NOMO-1 treated with dmso at 0.1 percent for 144 hours (cell line): ENCODE data around the gene SNX33.
"Not testable (repeated sequence)": the region's sequence is repeated elsewhere in the genome, so short reads cannot be mapped to it uniquely, and the experiment has no call there.

ENCODE experiments used
- DNase-seq: peaks from one replicate; lab custom pipeline; 2025; ENCODE audit not compliant: unreplicated experiment; lab: John Stamatoyannopoulos, UW

The SNX33 gene

DNA sequence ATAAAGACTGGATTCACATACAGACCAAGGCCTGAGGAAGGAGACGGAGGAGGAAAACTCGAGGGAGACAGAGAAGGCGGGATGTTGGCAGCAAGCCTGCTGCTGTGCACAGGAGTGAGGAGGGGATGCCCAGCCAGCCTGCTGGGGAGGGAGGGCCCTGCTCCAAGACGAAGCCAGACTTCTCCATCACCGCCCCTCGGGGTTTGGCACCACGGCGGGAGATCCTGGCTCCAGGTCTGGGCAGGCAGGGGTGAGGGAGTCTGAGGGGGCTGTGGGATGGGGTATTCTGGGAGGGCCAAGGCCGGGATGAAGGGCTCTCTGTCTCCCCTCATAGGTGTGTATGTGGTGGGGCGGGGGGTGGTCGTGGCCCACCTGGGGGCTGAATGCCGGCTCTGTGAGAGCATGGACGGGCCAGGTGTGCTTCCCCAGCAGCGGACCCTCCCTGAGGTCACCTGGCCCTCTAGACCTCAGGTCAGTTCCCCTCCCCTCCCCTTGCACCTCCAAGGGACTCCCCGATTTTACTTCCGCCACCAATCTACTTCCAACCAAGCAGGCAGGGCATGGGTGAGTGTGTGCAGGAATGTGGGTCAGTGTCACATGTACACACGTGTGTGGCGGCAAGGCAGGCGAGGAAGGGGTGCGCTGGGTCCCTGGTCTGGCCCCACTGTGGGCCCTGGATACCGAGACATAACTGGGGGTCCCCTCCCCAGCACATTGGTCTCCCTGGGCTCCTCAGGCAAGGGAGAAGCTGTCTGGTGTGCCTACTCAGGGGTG lies 50.4 kb downstream of the SNX33 start:
- not testable (repeated sequence) for DNase-seq

DNA sequence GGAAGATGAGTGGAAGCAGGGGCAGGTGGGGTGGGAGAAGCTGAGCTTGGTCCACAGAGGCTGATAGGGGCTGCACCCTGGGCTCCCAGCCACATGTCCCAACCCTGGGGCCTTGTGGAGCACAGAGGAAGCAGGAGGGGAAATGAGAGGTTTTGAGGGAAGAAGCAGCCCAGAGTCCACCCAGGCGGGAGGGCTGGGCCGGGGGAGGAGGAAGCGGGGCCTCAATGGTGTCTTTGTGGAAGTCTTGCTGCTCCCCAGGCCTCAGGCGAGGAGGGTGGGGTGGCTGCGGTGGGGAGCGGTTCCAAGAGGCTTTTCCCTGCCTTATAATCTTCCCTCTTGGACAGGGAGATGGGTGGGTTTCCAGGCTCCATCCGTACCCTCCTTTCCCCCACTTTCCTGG lies 51.8 kb downstream of the SNX33 start:
- not testable (repeated sequence) for DNase-seq

DNA sequence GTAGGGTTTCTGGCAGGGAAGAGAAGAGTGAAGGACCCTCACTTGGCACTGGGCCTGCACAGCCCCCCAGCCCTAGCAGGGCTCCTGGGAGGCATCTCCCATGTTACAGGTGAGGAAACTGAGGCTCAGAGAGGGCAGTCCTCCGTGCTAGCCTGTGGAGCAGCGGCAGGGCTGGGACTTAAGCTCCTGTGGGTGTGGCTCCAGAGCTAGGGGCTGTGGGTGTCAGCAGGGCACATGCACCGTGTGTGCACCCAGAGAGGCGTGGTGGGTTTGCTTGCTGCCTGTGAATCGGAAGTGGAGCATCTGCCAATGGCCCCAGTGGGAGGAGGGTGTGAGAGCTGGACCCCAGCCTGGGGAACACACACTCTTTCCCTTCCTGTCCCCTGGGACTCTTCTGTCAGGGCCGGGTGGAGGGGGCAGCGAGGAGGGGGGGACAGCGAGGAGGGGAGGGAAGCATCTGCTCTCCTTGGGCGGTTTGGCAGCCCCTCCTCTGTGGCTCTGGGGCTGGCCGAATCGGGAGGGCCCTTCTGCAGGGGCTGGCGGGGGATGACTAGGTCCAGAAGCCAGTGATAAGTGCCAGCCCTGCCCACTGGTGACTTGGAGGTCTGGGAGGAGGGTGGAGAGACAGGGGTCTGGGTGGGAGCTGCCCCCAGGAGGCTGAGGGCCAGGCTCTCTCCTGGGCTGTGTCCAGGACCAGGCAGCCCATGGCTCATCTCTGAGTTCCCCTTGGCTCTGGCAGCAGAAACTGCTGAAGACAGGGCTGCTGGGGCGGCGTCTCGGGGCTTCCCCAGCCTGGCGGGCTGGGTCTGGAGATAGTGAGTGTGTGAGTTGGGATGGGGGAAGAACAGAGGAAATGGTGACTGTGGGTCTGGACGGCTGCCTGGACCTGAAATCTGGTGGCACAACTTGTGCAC lies 52.5 kb downstream of the SNX33 start:
- not testable (repeated sequence) for DNase-seq

DNA sequence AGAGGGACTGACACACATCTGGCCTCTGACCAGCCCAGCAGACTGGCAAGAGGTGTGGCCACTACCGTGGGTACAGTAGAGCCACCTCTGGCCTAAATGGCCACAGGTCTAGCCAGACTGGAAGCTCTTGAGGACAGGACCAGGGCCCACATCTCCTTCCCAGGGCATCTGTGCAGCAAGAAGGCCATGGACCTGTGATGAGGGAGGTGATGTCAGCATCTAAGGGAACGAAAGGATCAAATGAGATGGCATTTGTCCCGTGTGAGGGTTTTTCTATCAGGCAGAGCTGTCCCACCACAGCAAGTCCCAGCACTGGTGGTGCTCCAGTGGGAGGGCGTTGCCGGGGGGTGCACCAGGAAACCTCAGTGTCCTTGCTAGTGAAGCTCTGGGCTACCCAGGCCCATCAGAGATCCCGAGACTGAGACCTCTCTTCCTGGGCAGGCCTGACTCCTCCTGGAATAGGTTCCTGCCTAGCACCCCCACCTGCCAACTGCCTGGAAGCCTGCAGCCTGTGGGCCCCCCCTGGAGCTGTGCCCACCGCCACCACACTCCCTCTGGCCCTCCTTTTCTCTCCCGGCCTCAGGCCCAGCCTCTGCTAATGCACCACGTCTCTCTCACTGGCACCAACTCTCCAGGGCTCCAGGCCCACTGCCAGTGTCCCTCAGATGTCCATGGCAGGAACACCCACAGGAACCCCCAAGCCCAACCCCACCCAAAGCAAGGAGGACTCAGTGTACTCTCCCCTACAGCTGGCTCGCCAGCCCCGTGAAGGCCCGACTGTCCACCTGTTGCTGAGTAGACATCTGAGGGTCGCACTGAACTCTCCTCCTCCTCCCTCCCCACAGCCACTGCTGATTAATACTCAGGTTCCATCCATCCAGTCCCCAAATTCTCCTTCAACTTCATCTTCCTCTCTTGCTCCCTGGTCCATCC lies 53.6 kb downstream of the SNX33 start:
- DNase-seq: not testable (repeated sequence)

DNA sequence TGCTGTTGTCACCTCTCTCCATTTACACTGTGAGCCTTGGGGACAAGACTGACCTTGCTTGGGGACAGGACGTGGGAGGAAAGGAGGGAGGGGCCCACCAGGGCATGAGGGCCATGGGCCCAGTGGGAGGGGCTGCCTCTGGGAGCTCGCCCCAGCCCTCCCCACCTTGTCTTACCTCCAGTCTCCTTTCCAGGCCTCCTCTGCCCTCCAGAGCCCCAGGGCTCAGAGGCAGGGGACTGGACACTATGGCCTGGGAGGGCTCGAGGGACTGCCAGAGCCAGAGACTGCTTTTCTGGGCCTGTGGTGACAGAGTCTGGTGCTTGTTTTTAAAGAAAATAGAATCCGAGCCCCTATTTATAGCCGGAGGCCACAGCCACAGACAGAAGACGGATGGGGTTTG lies 54.7 kb downstream of the SNX33 start:
- no peak for DNase-seq

DNA sequence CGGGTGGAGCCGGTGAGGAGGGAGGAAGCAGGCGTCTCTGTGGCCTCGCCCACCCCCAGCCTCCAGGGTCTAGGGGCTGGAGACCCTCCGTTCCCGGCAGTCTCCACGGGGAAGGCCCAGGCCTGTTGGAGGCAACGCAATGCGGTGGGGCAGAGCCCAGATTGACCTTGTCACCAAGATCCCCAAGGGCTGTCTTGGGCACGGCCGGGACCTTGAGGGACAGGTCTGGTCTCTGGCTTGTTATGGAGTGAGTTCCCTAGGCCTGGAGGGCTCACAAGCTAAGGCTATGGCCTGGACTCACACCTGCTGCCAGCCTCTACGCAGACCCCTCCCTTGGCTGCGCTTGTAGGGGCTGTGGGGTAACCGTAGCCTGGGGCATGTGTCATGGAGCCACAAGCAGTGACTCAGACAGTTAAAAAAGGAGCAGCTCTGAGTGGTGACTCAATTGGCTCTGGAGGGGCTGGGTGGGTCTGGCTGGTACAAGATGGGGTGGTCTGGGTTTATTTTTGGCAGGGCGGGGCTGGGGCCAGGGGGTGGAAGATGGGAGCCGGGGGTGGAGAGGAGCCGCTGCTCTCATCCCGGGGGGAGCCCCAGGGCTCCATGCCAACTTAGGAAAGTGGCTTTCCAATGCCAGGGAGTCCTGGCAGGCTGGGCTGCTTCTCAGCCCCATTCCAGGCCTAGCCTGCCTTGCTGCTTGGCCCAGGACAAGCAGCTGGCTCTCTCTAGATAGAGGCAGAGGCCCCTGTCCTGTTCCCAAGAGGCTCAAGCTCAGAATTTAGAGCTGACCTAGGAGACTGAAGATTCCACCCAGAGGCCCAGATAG lies 55.9 kb downstream of the SNX33 start:
- not testable (repeated sequence) for DNase-seq

DNA sequence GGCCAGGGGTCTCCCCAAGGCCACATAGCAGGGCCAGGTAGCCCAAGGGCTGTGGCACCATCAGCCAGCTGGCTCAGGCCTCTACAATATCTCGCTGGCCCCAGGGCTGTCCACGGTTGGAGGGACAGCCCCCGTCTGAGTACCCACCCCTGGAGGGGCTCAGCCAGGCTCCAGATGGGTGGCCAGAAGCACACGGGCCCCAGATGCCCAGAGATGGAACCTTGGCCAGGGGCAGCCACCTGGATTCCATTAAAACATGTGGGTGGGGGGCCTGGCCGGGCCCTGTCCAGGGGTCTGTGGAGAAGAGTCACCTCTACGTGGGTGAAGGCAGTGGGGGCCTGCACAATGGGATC lies 56.5 kb downstream of the SNX33 start:
- DNase-seq: no peak

DNA sequence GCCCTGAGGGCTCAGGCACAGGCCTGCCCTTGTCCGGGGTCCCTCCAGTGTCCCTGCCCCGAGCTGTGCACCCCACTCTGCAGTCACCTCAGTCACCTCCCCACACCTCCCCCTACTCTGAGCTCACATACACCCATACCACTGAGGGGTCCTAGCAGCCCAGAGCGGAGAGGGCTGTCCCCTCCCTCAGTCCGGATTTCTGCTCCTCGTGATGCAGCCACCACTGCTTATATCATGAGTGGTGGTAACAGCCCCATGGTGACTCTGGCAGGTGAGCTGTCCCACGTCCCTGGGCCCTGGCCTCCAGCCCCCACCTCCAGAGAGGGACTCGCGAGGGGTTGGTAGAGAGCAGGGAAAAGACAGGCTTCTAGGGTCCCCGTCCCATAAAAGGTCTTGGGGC lies 56.9 kb downstream of the SNX33 start:
- DNase-seq: no peak

DNA sequence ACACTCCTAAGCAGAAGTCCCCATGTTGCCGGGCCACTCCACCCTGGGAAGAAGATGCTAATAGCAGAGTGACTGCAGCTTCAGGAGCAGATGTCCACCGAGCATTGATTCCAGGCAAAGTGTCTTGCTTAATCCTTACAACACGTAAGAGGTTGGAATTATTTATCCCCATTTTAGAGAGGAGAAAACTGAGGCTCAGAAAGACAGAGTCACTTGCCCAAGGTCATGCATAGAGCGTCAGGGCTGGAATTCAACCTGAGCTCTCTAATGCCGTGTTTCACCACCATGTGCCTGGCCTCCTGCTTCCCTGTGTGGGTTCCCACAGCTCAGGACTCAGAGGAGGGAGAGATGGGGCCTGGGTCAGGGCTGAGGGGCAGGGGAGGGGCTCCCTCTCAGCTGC lies 57.7 kb downstream of the SNX33 start:
- not testable (repeated sequence) for DNase-seq

DNA sequence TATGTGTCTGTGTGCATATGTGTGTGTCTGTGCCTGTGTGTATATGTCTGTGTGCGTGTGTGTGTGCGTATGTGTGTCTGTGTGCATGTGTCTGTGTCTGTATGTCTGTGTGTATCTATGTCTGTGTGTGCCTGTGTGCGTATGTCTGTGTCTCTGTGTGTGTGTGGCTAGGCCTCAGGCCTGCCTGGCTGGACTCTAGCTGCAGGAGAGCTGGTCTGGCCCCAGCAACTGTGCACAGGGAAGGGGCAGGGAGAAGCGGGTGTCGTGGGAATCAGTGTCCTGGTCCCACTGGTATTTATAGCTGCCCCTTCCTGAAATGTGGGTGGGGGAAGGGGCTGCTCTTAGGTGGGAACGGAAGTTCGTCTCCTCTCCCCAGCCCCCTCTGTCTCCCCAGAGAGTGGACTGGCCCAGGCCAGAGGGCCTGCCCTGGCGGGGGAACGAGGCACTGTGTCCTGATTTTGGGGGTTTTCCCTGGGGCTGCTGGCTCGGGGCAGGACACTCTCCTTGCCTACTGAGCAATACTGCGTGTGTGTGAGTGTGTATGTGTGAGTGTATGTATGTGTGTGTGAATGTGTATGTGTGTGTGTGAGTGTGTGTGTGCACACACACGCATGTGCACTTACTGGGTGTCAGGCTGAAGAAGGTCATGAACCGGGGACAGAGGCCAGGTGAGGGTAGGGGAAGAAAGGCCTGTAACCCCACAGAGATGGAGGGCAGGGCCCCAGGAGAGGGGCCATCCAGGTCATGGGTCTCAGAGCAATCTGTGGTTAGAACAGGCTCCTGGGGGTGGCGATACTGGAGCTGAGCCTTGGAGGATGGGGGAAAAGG lies 58.4 kb downstream of the SNX33 start:
- no peak for DNase-seq

DNA sequence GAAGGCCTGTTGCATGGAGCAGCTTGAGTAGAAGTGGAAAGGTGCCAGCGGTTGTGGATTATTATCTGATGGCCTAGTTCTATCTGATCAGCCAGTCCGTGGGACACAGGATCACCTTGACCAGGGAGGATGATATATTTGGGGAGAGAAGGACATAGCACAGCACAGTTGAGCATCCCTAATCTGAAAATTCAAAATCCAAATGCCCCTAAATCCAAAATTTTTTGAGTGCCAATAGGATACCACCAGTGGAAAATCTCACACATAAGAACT lies 58.9 kb downstream of the SNX33 start:
- no peak for DNase-seq

DNA sequence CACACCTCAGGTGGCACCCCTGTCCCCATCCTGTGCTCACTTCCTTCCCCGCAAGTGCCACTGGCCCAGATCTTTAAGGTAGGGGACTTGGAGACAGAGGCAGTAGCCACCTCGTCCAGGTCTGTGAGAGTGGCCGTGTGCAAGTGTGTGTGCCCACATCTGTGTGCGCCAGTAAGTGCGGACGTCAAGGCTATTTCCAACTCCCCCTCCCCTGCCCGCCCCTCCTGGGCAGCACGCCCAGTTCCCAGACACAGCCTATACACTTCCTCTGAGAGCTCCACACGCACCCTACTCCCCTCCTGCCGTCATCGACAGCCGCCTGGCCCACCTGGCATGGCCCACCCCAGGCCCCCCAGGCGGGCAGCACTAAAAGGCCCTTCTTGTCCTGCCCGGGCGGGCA lies 61.7 kb downstream of the SNX33 start:
- not testable (repeated sequence) for DNase-seq

DNA sequence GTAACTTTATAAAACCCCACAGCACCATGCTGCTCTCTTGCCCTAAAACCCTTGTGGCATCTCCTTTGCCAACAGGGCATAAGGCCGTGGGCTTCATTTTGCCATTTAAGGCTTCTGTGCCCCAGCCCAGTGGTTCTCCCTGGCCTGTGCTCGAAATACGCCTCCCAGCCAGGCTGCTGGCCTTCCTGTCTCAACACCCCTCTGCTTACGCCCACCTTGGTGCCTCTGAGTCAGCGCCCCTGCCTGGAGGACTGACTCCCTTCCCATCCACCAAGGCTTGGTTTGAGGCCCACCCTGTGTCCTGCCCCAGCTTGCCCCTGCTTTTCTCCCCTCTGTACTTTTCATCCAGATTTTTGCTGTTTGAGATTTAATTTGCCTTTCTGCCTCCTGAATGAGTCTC lies 63.2 kb downstream of the SNX33 start:
- not testable (repeated sequence) for DNase-seq

DNA sequence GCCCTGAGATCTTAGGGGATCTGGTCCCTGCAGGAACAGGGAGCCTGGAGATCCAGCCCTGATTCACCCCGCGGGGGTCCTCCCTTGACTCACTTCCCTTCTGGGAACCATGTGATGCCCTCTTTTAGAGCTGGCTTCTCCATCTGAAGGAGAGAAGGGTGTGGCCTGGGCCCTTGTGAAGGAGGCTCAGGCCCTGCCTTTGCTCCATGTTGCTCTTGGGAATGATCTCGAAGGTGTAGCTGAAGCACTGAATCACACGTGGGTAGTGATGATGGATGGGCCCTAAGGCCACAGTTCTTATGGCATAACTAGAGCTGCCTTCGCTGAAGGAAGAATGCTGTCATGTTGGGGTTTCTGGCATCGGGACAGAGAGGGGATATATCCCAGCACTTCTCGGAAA lies 63.8 kb downstream of the SNX33 start:
- DNase-seq: not testable (repeated sequence)
